Endothelial cell of umbilical vein (primary cell): ENCODE data around the gene TMCO2. TPM values are rescaled to one million over a fixed set of nuclear protein-coding genes. Genes with fewer than 3 reads are reported as not detected.

Experiments
- BruUV-seq: library from RNA; stranded (reverse); fragments of 400-500 nt; replicated peaks from 2 replicates; lab custom pipeline; 2021; lab: Mats Ljungman, UMichigan
- CTCF ChIA-PET: fragments of 300-600, 350-600 bp; sonication (Branson Sonifier 250); formaldehyde crosslinking; loops from one replicate; lab custom pipeline; 2021; ENCODE audit warnings: antibody characterized with exemption, inconsistent platforms; lab: Charles Lee
- POLR2A ChIA-PET: fragments of 300-600, 350-600 bp; sonication (Branson Sonifier 250); formaldehyde crosslinking; loops from one replicate; lab custom pipeline; 2021; ENCODE audit warnings: antibody characterized with exemption, inconsistent platforms; lab: Charles Lee
- DNase-seq: peaks from one replicate; pipeline ENCODE4 v3.0.0-alpha.2; 2011; ENCODE audit warnings: low read depth, low spot score
- FAIRE-seq: peaks from 2 replicates; lab custom pipeline; 2011; peaks lifted over from hg19 to GRCh38; lab: Jason Lieb, UNC
- H2AFZ ChIP-seq: 2 replicates; pipeline ENCODE4 v1.6.0; 2012; ENCODE audit warnings: low read depth, low read length, control low read depth, inconsistent platforms
- H3K27ac ChIP-seq: 2 replicates; pipeline ENCODE4 v1.5.1; 2011; ENCODE audit warnings: low read depth, mild to moderate bottlenecking, control low read depth, low read length, moderate library complexity; ENCODE audit not compliant: insufficient read depth
- H3K27me3 ChIP-seq, 2 experiments: 2 replicates each; pipeline versions ENCODE4 v1.6.0 to v1.6.1; 2011; ENCODE audit warnings: low read length in 2 of 2, mixed read lengths in 1 of 2; ENCODE audit not compliant: control insufficient read depth in 2 of 2, insufficient read depth in 2 of 2
- H3K36me3 ChIP-seq, 2 experiments: 2 replicates in 1 of 2; 3 replicates in 1 of 2; pipeline ENCODE4 v1.5.1; 2011; ENCODE audit warnings: low read length in 2 of 2, mild to moderate bottlenecking in 1 of 2, moderate library complexity in 1 of 2; ENCODE audit not compliant: control insufficient read depth in 2 of 2, insufficient read depth in 2 of 2; ENCODE audit errors: extremely low read depth in 1 of 2
- H3K4me1 ChIP-seq: 3 replicates; pipeline ENCODE4 v1.5.1; 2011; ENCODE audit warnings: mild to moderate bottlenecking, low read length; ENCODE audit not compliant: control insufficient read depth, insufficient read depth; ENCODE audit errors: extremely low read depth
- H3K4me2 ChIP-seq: 2 replicates; pipeline ENCODE4 v1.6.1; 2011; ENCODE audit warnings: low read length, control low read depth, mixed read lengths; ENCODE audit not compliant: insufficient read depth
- H3K4me3 ChIP-seq, 3 experiments: fragments of 200-600 bp in 1 of 3; sonication (generic), shearing (Covaris generic) in 1 of 3; replicated peaks in 1 of 3; 2 replicates each; pipeline ENCODE4 v1.5.1; 2011 to 2016; ENCODE audit warnings: control low read depth in 3 of 3, low read length in 3 of 3, mild to moderate bottlenecking in 2 of 3, inconsistent platforms in 1 of 3, low read depth in 1 of 3, moderate library complexity in 1 of 3; ENCODE audit not compliant: insufficient read depth in 1 of 3
- H3K79me2 ChIP-seq: 2 replicates; pipeline ENCODE4 v1.6.0; 2012; ENCODE audit warnings: low read length, inconsistent platforms; ENCODE audit not compliant: control insufficient read depth, insufficient read depth
- H3K9ac ChIP-seq: replicated peaks from 2 replicates; pipeline ENCODE3; 2011; ENCODE audit warnings: low read length, control low read depth; ENCODE audit not compliant: insufficient read depth; ENCODE audit errors: extremely low read depth
- H3K9me1 ChIP-seq: replicated peaks from 3 replicates; pipeline ENCODE4 v1.6.0; 2011; ENCODE audit warnings: mild to moderate bottlenecking, low read length; ENCODE audit not compliant: control insufficient read depth, insufficient read depth; ENCODE audit errors: extremely low read depth
- H3K9me3 ChIP-seq: replicated peaks from 2 replicates; pipeline ENCODE4 v1.5.1; 2012; ENCODE audit warnings: low read length, inconsistent platforms; ENCODE audit not compliant: control insufficient read depth, insufficient read depth
- H4K20me1 ChIP-seq: replicated peaks from 2 replicates; pipeline ENCODE3; 2011; ENCODE audit warnings: mild to moderate bottlenecking, low read length; ENCODE audit not compliant: control insufficient read depth, insufficient read depth; ENCODE audit errors: extremely low read depth
- EZH2 ChIP-seq: IDR thresholded peaks from 2 replicates; pipeline ENCODE4 v1.6.1; 2012; ENCODE audit warnings: borderline replicate concordance, low read depth, mild to moderate bottlenecking, moderate library complexity, low read length, inconsistent platforms; ENCODE audit not compliant: severe bottlenecking
- FOS ChIP-seq: IDR thresholded peaks from 2 replicates; pipeline ENCODE4 v1.6.1; 2011; ENCODE audit warnings: mild to moderate bottlenecking, low read length, moderate library complexity, borderline replicate concordance; ENCODE audit not compliant: insufficient read depth
- GATA2 ChIP-seq: IDR thresholded peaks from 2 replicates; pipeline ENCODE4 v1.7.0; 2011; ENCODE audit warnings: low read depth, mild to moderate bottlenecking, moderate library complexity, mixed read lengths, low read length; ENCODE audit not compliant: insufficient read length, insufficient read depth
- JUN ChIP-seq: IDR thresholded peaks from 2 replicates; pipeline ENCODE4 v1.6.1; 2011; ENCODE audit warnings: borderline replicate concordance, low read depth; ENCODE audit not compliant: insufficient read length, insufficient read depth
- MYC ChIP-seq: IDR thresholded peaks from one replicate; pipeline ENCODE4 v1.6.1; 2011; ENCODE audit warnings: mild to moderate bottlenecking, low read depth, low read length
- POLR2A ChIP-seq: IDR thresholded peaks from 2 replicates; pipeline ENCODE4 v1.6.1; 2012; ENCODE audit warnings: low read depth, mild to moderate bottlenecking, control low read depth, low read length
- POLR2AphosphoS5 ChIP-seq: IDR thresholded peaks from 2 replicates; pipeline ENCODE4 v1.6.1; 2012; ENCODE audit warnings: low read depth, mild to moderate bottlenecking, control low read depth, low read length, moderate library complexity; ENCODE audit not compliant: insufficient read depth
- dilution Hi-C: fragments of 300-500 bp; cut with MboI; formaldehyde crosslinking; loops from one replicate; pipeline ENCODE4 v1.15.0; 2019; ENCODE audit warnings: low sequenced_read_pairs; ENCODE audit not compliant: extremely low pct_ligation_motif_present
- intact Hi-C: fragments of 100-400 bp; cut with micrococcal nuclease; formaldehyde crosslinking; loops from one replicate; pipeline ENCODE4 v1.10.0; 2022
- polyA plus RNA-seq, 4 experiments: library from polyadenylated mRNA; depleted of rRNA in 3 of 4; stranded (reverse) in 3 of 4; unstranded in 1 of 4; fragments of >200 nt; gene quantifications; 2 replicates each; pipeline versions ENCODE4 v1.2.1 to v1.2.3, GENCODE V29; 2011 to 2012; ENCODE audit warnings: missing spikeins in 1 of 4
- total RNA-seq: library from RNA; stranded (reverse); gene quantifications from 2 replicates; pipeline ENCODE4 v1.2.3, GENCODE V29; 2021
- TF ChIP-seq, protein P1 (sequence below): IDR thresholded peaks from 2 replicates; pipeline ENCODE4 v1.6.1; 2011; ENCODE audit not compliant: insufficient read depth, insufficient read length
- TF ChIP-seq, protein P2 (sequence below), 2 donors: IDR thresholded peaks; 1 replicate in 1 of 2; 2 replicates in 1 of 2; pipeline ENCODE4 v1.5.1; 2011; ENCODE audit warnings: low read length in 2 of 2, mild to moderate bottlenecking in 2 of 2, moderate library complexity in 2 of 2, control low read depth in 1 of 2, inconsistent platforms in 1 of 2, low read depth in 1 of 2; ENCODE audit not compliant: insufficient read depth in 1 of 2; ENCODE audit errors: extremely low read depth in 1 of 2

The TMCO2 gene
- total and polyA plus RNA-seq, 2 donors (not counting 3 experiments of a cell fraction or from before 2014, with no cell fraction given) = not detected

DNA sequence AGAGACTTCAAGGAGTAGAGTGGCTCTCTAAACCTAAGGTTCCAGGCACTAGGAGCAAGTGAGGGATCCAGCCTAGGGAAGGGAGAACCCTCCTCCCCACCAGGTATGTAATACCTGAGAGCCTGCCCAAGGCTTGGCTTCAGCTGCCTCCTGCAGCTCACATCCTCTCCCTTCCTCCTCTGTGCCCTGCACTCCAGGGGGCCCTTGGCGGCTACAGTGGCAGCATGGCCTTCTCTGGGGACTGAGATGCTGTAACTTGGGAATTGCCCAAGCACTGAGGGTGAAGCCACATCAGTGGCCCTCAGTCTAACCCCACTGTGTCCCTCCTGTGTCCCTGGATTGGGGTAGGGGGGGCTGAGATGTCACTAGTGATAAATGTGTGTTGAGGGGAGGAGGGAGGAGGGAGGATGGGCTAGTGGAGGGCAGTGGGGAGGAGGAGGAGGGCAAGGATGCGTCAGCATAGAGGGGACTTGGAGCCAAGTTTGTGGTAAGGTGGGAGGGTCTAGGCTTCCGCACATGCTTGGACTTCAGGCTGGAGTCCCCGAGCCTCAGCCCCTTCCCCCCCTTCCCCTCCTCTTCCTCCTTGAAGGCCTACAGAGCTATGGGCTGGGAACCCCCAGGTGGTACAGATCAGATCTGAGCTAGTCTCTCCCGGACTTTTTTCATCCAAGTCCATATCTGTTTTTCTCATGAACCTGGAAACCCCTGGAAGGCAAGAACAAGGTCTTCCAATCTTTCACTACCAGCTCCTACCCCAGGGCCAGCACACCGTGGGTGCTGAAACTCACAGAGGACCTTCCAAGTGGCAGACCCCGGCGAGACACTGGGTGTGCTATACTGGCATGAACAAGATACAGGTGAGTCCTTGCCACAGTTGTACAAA is 51.9 kb downstream of the TMCO2 start:
- H3K36me3 ChIP-seq = no peaks in the 10 kb centered on the region
- POLR2A ChIA-PET = no interaction called here
- H4K20me1 ChIP-seq = no peaks in the 10 kb centered on the region
- H3K4me1 ChIP-seq = no peaks in the 10 kb centered on the region
- dilution Hi-C loops (no loop called here), intact Hi-C loops (no loop called here)
- no peak overlapping the region for H3K4me3 ChIP-seq
- FAIRE-seq = no peak
- no TSS peak for BruUV-seq
- H3K79me2 ChIP-seq = no peaks in the 10 kb centered on the region
- peaks cover 0 to 2% of the 10 kb centered on the region in 2 experiments for H3K27me3 ChIP-seq
- DNase-seq = no peak
- H3K9me1 ChIP-seq = no peaks in the 10 kb centered on the region
- TF ChIP-seq MYC = no peak
- TF ChIP-seq, protein P1, sequence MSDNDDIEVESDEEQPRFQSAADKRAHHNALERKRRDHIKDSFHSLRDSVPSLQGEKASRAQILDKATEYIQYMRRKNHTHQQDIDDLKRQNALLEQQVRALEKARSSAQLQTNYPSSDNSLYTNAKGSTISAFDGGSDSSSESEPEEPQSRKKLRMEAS = no peak
- no peak for TF ChIP-seq FOS
- no peak for TF ChIP-seq EZH2
- TF ChIP-seq JUN = no peak
- no peak for TF ChIP-seq GATA2
- no peak for TF ChIP-seq POLR2A
- TF ChIP-seq, protein P2, sequence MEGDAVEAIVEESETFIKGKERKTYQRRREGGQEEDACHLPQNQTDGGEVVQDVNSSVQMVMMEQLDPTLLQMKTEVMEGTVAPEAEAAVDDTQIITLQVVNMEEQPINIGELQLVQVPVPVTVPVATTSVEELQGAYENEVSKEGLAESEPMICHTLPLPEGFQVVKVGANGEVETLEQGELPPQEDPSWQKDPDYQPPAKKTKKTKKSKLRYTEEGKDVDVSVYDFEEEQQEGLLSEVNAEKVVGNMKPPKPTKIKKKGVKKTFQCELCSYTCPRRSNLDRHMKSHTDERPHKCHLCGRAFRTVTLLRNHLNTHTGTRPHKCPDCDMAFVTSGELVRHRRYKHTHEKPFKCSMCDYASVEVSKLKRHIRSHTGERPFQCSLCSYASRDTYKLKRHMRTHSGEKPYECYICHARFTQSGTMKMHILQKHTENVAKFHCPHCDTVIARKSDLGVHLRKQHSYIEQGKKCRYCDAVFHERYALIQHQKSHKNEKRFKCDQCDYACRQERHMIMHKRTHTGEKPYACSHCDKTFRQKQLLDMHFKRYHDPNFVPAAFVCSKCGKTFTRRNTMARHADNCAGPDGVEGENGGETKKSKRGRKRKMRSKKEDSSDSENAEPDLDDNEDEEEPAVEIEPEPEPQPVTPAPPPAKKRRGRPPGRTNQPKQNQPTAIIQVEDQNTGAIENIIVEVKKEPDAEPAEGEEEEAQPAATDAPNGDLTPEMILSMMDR (IDR thresholded peaks at IDR 0.05; ENCODE audit: extremely low read depth in 1 of 2, insufficient read depth in 1 of 2, low read depth in 1 of 2, low read length in 2 of 2) = no peak
- TF ChIP-seq POLR2AphosphoS5 = no peak
- H3K9ac ChIP-seq = no peak overlapping the region
- no peak overlapping the region for H3K4me2 ChIP-seq
- CTCF ChIA-PET = interaction anchor here (1.4 to 1.9 kb wide), 3 partner anchors 15 to 156 kb away, joined by 3 to 9 read pairs (median 3); no protein-coding TSS in a partner anchor
- H3K27ac ChIP-seq = no peak overlapping the region
- no peak overlapping the region for H2AFZ ChIP-seq
- H3K9me3 ChIP-seq = no peaks in the 10 kb centered on the region
